Measurements from ENCODE around the gene FGF12. TPM values are rescaled to one million over a fixed set of nuclear protein-coding genes. Genes with fewer than 3 reads are reported as not detected.

FGF12 gene
- polyA plus RNA-seq, 1 of the 3 experiments (the other 2 are of a cell fraction), result 0.30 TPM

GRCh38 chr3:192570315-192570714 is 157.0 kb downstream of the FGF12 start:
- no peaks in the 10 kb centered on the region for H3K36me3 ChIP-seq (replicated peaks in 1 of 2; ENCODE audit: control insufficient read depth in 1 of 2, insufficient read depth in 2 of 2, low read length in 1 of 2)
- H3F3A ChIP-seq (replicated peaks; ENCODE audit: insufficient read depth), result no peaks in the 10 kb centered on the region
- no peaks in the 10 kb centered on the region for H3K9me3 ChIP-seq

More at GRCh38 chr3:192570315-192570714, 157.0 kb downstream of the FGF12 start:
- Histone ChIP-seq H3K27me3 (ENCODE audit: insufficient read depth) (no peaks in the 10 kb centered on the region), H2AFZ (ENCODE audit: low read depth) (no peak overlapping the region), H3K4me1 (ENCODE audit: control insufficient read depth in 1 of 2, insufficient read depth in 2 of 2, low read depth in 1 of 2, low read length in 1 of 2) (peaks cover 0 to 3% of the 10 kb centered on the region in 2 experiments; a peak in 1 of 4 replicates), H3K9ac (no peak overlapping the region), H3K79me2 (ENCODE audit: insufficient read depth) (no peaks in the 10 kb centered on the region), H4K20me1 (ENCODE audit: insufficient read depth) (no peaks in the 10 kb centered on the region), H3K4me3 (ENCODE audit: low read depth in 2 of 2, low read length in 1 of 2) (no peak overlapping the region), H3K4me2 (peak overlapping the region; percentile 73; the same call in 1 of the 2 replicates), H3K27ac (ENCODE audit: low read depth in 2 of 2, low read length in 1 of 2) (no peak overlapping the region), H3K9me2 (no peaks in the 10 kb centered on the region)
- TF ChIP-seq TEAD4 (IDR thresholded peaks at IDR 0.05; ENCODE audit: borderline replicate concordance, insufficient read depth) (no peak), ZBTB33 (IDR thresholded peaks at IDR 0.05; ENCODE audit: borderline replicate concordance, low read depth) (no peak), MXI1 (IDR thresholded peaks at IDR 0.05; ENCODE audit: low read depth, low read length) (no peak), FOXM1 (IDR thresholded peaks at IDR 0.05; ENCODE audit: low read depth) (no peak), SMC3 (IDR thresholded peaks at IDR 0.05; ENCODE audit: low read depth, low read length) (no peak), RFX5 (IDR thresholded peaks at IDR 0.05; ENCODE audit: low read length) (no peak)
- TF ChIP-seq, protein P1, sequence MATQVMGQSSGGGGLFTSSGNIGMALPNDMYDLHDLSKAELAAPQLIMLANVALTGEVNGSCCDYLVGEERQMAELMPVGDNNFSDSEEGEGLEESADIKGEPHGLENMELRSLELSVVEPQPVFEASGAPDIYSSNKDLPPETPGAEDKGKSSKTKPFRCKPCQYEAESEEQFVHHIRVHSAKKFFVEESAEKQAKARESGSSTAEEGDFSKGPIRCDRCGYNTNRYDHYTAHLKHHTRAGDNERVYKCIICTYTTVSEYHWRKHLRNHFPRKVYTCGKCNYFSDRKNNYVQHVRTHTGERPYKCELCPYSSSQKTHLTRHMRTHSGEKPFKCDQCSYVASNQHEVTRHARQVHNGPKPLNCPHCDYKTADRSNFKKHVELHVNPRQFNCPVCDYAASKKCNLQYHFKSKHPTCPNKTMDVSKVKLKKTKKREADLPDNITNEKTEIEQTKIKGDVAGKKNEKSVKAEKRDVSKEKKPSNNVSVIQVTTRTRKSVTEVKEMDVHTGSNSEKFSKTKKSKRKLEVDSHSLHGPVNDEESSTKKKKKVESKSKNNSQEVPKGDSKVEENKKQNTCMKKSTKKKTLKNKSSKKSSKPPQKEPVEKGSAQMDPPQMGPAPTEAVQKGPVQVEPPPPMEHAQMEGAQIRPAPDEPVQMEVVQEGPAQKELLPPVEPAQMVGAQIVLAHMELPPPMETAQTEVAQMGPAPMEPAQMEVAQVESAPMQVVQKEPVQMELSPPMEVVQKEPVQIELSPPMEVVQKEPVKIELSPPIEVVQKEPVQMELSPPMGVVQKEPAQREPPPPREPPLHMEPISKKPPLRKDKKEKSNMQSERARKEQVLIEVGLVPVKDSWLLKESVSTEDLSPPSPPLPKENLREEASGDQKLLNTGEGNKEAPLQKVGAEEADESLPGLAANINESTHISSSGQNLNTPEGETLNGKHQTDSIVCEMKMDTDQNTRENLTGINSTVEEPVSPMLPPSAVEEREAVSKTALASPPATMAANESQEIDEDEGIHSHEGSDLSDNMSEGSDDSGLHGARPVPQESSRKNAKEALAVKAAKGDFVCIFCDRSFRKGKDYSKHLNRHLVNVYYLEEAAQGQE (IDR thresholded peaks at IDR 0.05; ENCODE audit: low read depth, low read length), result no peak
- TF ChIP-seq, protein P2, sequence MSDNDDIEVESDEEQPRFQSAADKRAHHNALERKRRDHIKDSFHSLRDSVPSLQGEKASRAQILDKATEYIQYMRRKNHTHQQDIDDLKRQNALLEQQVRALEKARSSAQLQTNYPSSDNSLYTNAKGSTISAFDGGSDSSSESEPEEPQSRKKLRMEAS (IDR thresholded peaks at IDR 0.05; ENCODE audit: low read depth), result no peak
- CTCF ChIA-PET, result interaction anchor here (1.1 to 1.5 kb wide), 3 partner anchors 219 to 470 kb away, joined by 3 to 5 read pairs (median 4); no protein-coding TSS in a partner anchor
- DNase-seq, result no peak
- POLR2A ChIA-PET, result no interaction called here
